Measurements from ENCODE around the gene PROSER3. TPM values are rescaled to one million over a fixed set of nuclear protein-coding genes. Genes with fewer than 3 reads are reported as not detected.

PROSER3 gene
- total and polyA plus RNA-seq, 2 of the 4 experiments (the other 2 are of a cell fraction), result 5.4 to 21.8 TPM

GRCh38 chr19:35755131-35755549 lies 2.8 kb upstream of the PROSER3 start:
- CTCF ChIA-PET, result no interaction called here
- Histone ChIP-seq H3K36me3 (ENCODE audit: control insufficient read depth, insufficient read depth, low read length) (peaks cover 29% of the 10 kb centered on the region; the same call in 1 of the 2 replicates), H2AFZ (replicated peaks; ENCODE audit: low read length, poor library complexity) (peak overlapping the region; percentile 96), H2BK120ac (ENCODE audit: low read depth, low read length) (peak overlapping the region; percentile 25; the same call in 1 of the 2 replicates), H2BK5ac (ENCODE audit: low read depth, low read length, poor library complexity, severe bottlenecking) (peak overlapping the region; percentile 96), H2BK20ac (ENCODE audit: low read depth, low read length) (no peak overlapping the region), H4K8ac (ENCODE audit: low read depth in 2 of 2, low read length in 2 of 2) (peak overlapping the region; percentile 12 to 80; a peak in 2 of 4 replicates), H3K79me1 (ENCODE audit: low read depth in 1 of 2, low read length in 2 of 2) (peaks cover 28 to 68% of the 10 kb centered on the region in 2 experiments; a peak in 3 of 4 replicates), H4K20me1 (ENCODE audit: insufficient read depth, low read length) (peaks cover 6% of the 10 kb centered on the region; the same call in 1 of the 2 replicates), H4K91ac (ENCODE audit: insufficient read depth, low read depth, low read length) (peak overlapping the region; percentile 52; the same call in 1 of the 2 replicates), H3K9me1 (ENCODE audit: insufficient read depth, low read length) (peaks cover 16% of the 10 kb centered on the region; the same call in 1 of the 2 replicates), H3K9ac (ENCODE audit: low read depth, low read length) (peak overlapping the region; percentile 52; the same call in 1 of the 2 replicates), H2AK9ac (replicated peaks; ENCODE audit: low read depth, low read length, poor library complexity) (peak overlapping the region; percentile 95), H3K9me3 (ENCODE audit: control insufficient read depth, insufficient read depth, low read length) (no peaks in the 10 kb centered on the region), H3K4ac (ENCODE audit: low read depth, low read length) (peak overlapping the region; percentile 79), H3K18ac (ENCODE audit: low read depth, low read length) (no peak overlapping the region; the same call in 1 of the 2 replicates), H3K23ac (ENCODE audit: low read depth, low read length) (peak overlapping the region; percentile 82; the same call in 1 of the 2 replicates), H3K27me3 (ENCODE audit: control insufficient read depth, insufficient read depth, low read length) (no peaks in the 10 kb centered on the region), H4K5ac (ENCODE audit: low read depth, low read length) (peak overlapping the region; percentile 9; the same call in 1 of the 2 replicates), H2BK15ac (ENCODE audit: low read depth, low read length) (no peak overlapping the region), H2AK5ac (ENCODE audit: low read depth, low read length) (peak overlapping the region; percentile 92), H3K14ac (replicated peaks; ENCODE audit: low read depth, low read length) (peak overlapping the region; percentile 73), H3K4me2 (ENCODE audit: low read depth, low read length) (peak overlapping the region; percentile 93), H3K27ac (ENCODE audit: insufficient read depth, low read length) (peak overlapping the region; percentile 39), H3K4me3 (ENCODE audit: insufficient read depth, low read depth, low read length) (peak overlapping the region; percentile 50), H3K56ac (ENCODE audit: extremely low read depth, insufficient read depth, low read length) (no peak overlapping the region), H3K4me1 (ENCODE audit: control insufficient read depth, insufficient read depth, low read length) (peaks cover 13% of the 10 kb centered on the region)
- in situ Hi-C loops (cut with MboI; ENCODE audit: low sequenced_read_pairs) (no loop called here), dilution Hi-C loops (cut with HindIII; ENCODE audit: low sequenced_read_pairs, unreplicated experiment) (no loop called here), intact Hi-C loops (cut with micrococcal nuclease) (loop anchor here (5.0 kb wide), 1 partner anchor 177 kb away; no protein-coding TSS in a partner anchor)
- TF ChIP-seq POLR2A (IDR thresholded peaks at IDR 0.05; ENCODE audit: low read depth, low read length), result peak; percentile 13; the same call in 1 of the 2 replicates
- TF ChIP-seq CTCF (conservative IDR thresholded peaks at IDR 0.05; ENCODE audit: low read depth, low read length), result no peak
- no peak for DNase-seq
- WGBS, 2 experiments (ENCODE audit: extremely low coverage in 2 of 2, insufficient read length in 1 of 2), result 26% methylated on average over 8 of the region's 17 CpGs; no CpG with 5 or more reads in 1 of the 2 experiments
- POLR2A ChIA-PET (ENCODE audit: unreplicated experiment), result no interaction called here
- no TSS peak for BruUV-seq (replicated peaks)
- ATAC-seq (ENCODE audit: low read depth), result peak; percentile 0

Measured in IMR-90 (cell line).